Transverse colon (tissue), 4 donors: ENCODE results near the gene TNP2.

Source experiments
- CTCF ChIP-seq, 5 experiments: fragments of 200-600 bp in 3 of 5; fragments of 450-650 bp in 2 of 5; sonication (generic) in 3 of 5; IDR thresholded peaks; 1 replicate in 2 of 5; 2 replicates in 3 of 5; pipeline ENCODE4 v1.5.1; 2016 to 2017; ENCODE audit warnings: antibody characterized with exemption in 5 of 5, inconsistent platforms in 3 of 5, mild to moderate bottlenecking in 2 of 5, moderate library complexity in 1 of 5
- EP300 ChIP-seq: sonication (generic); formaldehyde crosslinking; IDR thresholded peaks from one replicate; pipeline ENCODE4 v1.6.1; 2017; ENCODE audit warnings: antibody characterized with exemption, low read depth
- POLR2A ChIP-seq: fragments of 450-650 bp; IDR thresholded peaks from one replicate; pipeline ENCODE4 v1.6.1; 2016; ENCODE audit warnings: antibody characterized with exemption, mild to moderate bottlenecking, moderate library complexity
- POLR2AphosphoS5 ChIP-seq, 3 donors: sonication (generic); formaldehyde crosslinking; IDR thresholded peaks; one replicate each; pipeline ENCODE4 v1.6.1; 2016; ENCODE audit warnings: antibody characterized with exemption in 3 of 3

GRCh38 chr16:11236461-11237254 lies 32.5 kb downstream of the TNP2 start:
- no peak for TF ChIP-seq CTCF (IDR thresholded peaks at IDR 0.05)
- no peak for TF ChIP-seq EP300
- no peak for TF ChIP-seq POLR2AphosphoS5 (IDR thresholded peaks at IDR 0.05)
- TF ChIP-seq POLR2A = no peak
